Muscle layer of duodenum (tissue), 2 donors: ENCODE results near the gene KRT36.

Experiments used
- H3K27ac ChIP-seq: one replicate; pipeline ENCODE4 v1.7.0; 2013; ENCODE audit warnings: mild to moderate bottlenecking, low read length
- H3K27me3 ChIP-seq: one replicate; pipeline ENCODE4 v1.7.0; 2013; ENCODE audit warnings: low read depth, mild to moderate bottlenecking, control low read depth, low read length
- H3K36me3 ChIP-seq, 2 donors: one replicate each; pipeline ENCODE4 v1.7.0; 2013; ENCODE audit warnings: low read length in 2 of 2, control low read depth in 1 of 2, mild to moderate bottlenecking in 1 of 2; ENCODE audit not compliant: insufficient read depth in 2 of 2, control insufficient read depth in 1 of 2
- H3K4me1 ChIP-seq, 2 donors: one replicate each; pipeline ENCODE4 v1.7.0; 2013; ENCODE audit warnings: low read length in 2 of 2, mild to moderate bottlenecking in 2 of 2, control low read depth in 1 of 2, moderate library complexity in 1 of 2; ENCODE audit not compliant: insufficient read depth in 2 of 2, control insufficient read depth in 1 of 2
- H3K4me3 ChIP-seq, 2 donors: one replicate each; pipeline ENCODE4 v1.7.0; 2013; ENCODE audit warnings: low read length in 2 of 2, low read depth in 1 of 2, mild to moderate bottlenecking in 1 of 2
- H3K9me3 ChIP-seq, 2 donors: one replicate each; pipeline ENCODE4 v1.7.0; 2013; ENCODE audit warnings: low read length in 2 of 2, control low read depth in 1 of 2, mild to moderate bottlenecking in 1 of 2; ENCODE audit not compliant: control insufficient read depth in 1 of 2
- donor health status: healthy.

KRT36 gene

GRCh38 chr17:41483531-41483930 is 6.2 kb downstream of the KRT36 start:
- no peaks in the 10 kb centered on the region for H3K36me3 ChIP-seq

GRCh38 chr17:41481036-41481435 is 8.7 kb downstream of the KRT36 start, which contains the start of gene KRT35:
TSS of gene KRT35 (minus strand) at chr17:41481151. CDS start at chr17:41481097, 54 bp downstream.
- H3K4me3 ChIP-seq = no peak within 1 kb of the TSS
- H3K4me1 ChIP-seq = no peaks in the 10 kb centered on the region
- H3K27ac ChIP-seq = no peak within 1 kb of the TSS
- H3K27me3 ChIP-seq = no peaks in the 10 kb centered on the region
- H3K36me3 ChIP-seq = no peaks in the 10 kb centered on the region
- no peaks in the 10 kb centered on the region for H3K9me3 ChIP-seq

More at GRCh38 chr17:41483531-41483930, 6.2 kb downstream of the KRT36 start:
- Histone ChIP-seq H3K9me3 (no peaks in the 10 kb centered on the region), H3K4me3 (no peak overlapping the region), H3K4me1 (no peaks in the 10 kb centered on the region), H3K27me3 (no peaks in the 10 kb centered on the region), H3K27ac (no peak overlapping the region)

GRCh38 chr17:41480581-41480980 is 9.1 kb downstream of the KRT36 start:
- Histone ChIP-seq H3K4me3 (no peak overlapping the region), H3K4me1 (no peaks in the 10 kb centered on the region), H3K9me3 (no peaks in the 10 kb centered on the region), H3K27ac (no peak overlapping the region), H3K27me3 (no peaks in the 10 kb centered on the region), H3K36me3 (no peaks in the 10 kb centered on the region)

- no peaks in the 10 kb centered on the region for H3K27me3 ChIP-seq
Measured at GRCh38 chr17:41480136-41480535, 9.6 kb downstream of the KRT36 start.

GRCh38 chr17:41478237-41478636 is 11.5 kb downstream of the KRT36 start:
- Histone ChIP-seq H3K4me3 (no peak overlapping the region), H3K27ac (no peak overlapping the region), H3K36me3 (no peaks in the 10 kb centered on the region), H3K4me1 (no peaks in the 10 kb centered on the region), H3K27me3 (no peaks in the 10 kb centered on the region), H3K9me3 (peaks cover 0 to 3% of the 10 kb centered on the region in 2 donors)

More at GRCh38 chr17:41480136-41480535, 9.6 kb downstream of the KRT36 start:
- Histone ChIP-seq H3K27ac (no peak overlapping the region), H3K36me3 (no peaks in the 10 kb centered on the region), H3K4me3 (no peak overlapping the region), H3K9me3 (no peaks in the 10 kb centered on the region), H3K4me1 (no peaks in the 10 kb centered on the region)

- H3K27me3 ChIP-seq = no peaks in the 10 kb centered on the region
- H3K4me1 ChIP-seq = no peaks in the 10 kb centered on the region
- no peak overlapping the region for H3K27ac ChIP-seq
- H3K4me3 ChIP-seq = no peak overlapping the region
- H3K36me3 ChIP-seq = no peaks in the 10 kb centered on the region
- peaks cover 0 to 3% of the 10 kb centered on the region in 2 donors for H3K9me3 ChIP-seq
Measured at GRCh38 chr17:41476866-41477815, 12.6 kb downstream of the KRT36 start.

GRCh38 chr17:41475421-41475820 is 14.3 kb downstream of the KRT36 start:
- Histone ChIP-seq H3K4me1 (no peaks in the 10 kb centered on the region), H3K27me3 (no peaks in the 10 kb centered on the region), H3K36me3 (no peaks in the 10 kb centered on the region), H3K27ac (no peak overlapping the region), H3K4me3 (no peak overlapping the region), H3K9me3 (peaks cover 0 to 3% of the 10 kb centered on the region in 2 donors)

GRCh38 chr17:41474863-41475262 is 14.8 kb downstream of the KRT36 start:
- Histone ChIP-seq H3K9me3 (peaks cover 0 to 3% of the 10 kb centered on the region in 2 donors), H3K27ac (no peak overlapping the region), H3K36me3 (no peaks in the 10 kb centered on the region), H3K4me3 (no peak overlapping the region), H3K4me1 (no peaks in the 10 kb centered on the region), H3K27me3 (no peaks in the 10 kb centered on the region)

- H3K27me3 ChIP-seq = no peaks in the 10 kb centered on the region
- H3K36me3 ChIP-seq = no peaks in the 10 kb centered on the region
- no peaks in the 10 kb centered on the region for H3K9me3 ChIP-seq
- H3K4me3 ChIP-seq = no peak overlapping the region
- H3K27ac ChIP-seq = no peak overlapping the region
- peaks cover 7 to 8% of the 10 kb centered on the region in 2 donors for H3K4me1 ChIP-seq
Measured at GRCh38 chr17:41468346-41468745, 21.4 kb downstream of the KRT36 start.

GRCh38 chr17:41467561-41467960 is 22.1 kb downstream of the KRT36 start:
- no peaks in the 10 kb centered on the region for H3K36me3 ChIP-seq
- no peaks in the 10 kb centered on the region for H3K9me3 ChIP-seq
- no peak overlapping the region for H3K27ac ChIP-seq
- peaks cover 7 to 8% of the 10 kb centered on the region in 2 donors for H3K4me1 ChIP-seq
- H3K27me3 ChIP-seq = no peaks in the 10 kb centered on the region
- no peak overlapping the region for H3K4me3 ChIP-seq

GRCh38 chr17:41466988-41467387 is 22.7 kb downstream of the KRT36 start, which contains the start of gene KRT32:
TSS of gene KRT32 (minus strand) at chr17:41467386. CDS start at chr17:41467325, 61 bp downstream.
- no peaks in the 10 kb centered on the region for H3K27me3 ChIP-seq
- peaks cover 7 to 8% of the 10 kb centered on the region in 2 donors for H3K4me1 ChIP-seq
- no peaks in the 10 kb centered on the region for H3K36me3 ChIP-seq
- no peaks in the 10 kb centered on the region for H3K9me3 ChIP-seq
- no peak within 1 kb of the TSS for H3K27ac ChIP-seq
- H3K4me3 ChIP-seq = no peak within 1 kb of the TSS
